Sigmoid colon (tissue), 4 donors: ENCODE data around the gene HRH1.

Source experiments
- EP300 ChIP-seq, 4 donors: sonication (generic); formaldehyde crosslinking; IDR thresholded peaks; one replicate each; pipeline ENCODE4 v1.6.1; 2017; ENCODE audit warnings: antibody characterized with exemption in 4 of 4
- POLR2A ChIP-seq, 2 donors: fragments of 450-650 bp; IDR thresholded peaks; one replicate each; pipeline ENCODE4 v1.6.1; 2016; ENCODE audit warnings: antibody characterized with exemption in 2 of 2, mild to moderate bottlenecking in 2 of 2, moderate library complexity in 2 of 2
- POLR2AphosphoS5 ChIP-seq, 4 donors: sonication (generic); formaldehyde crosslinking; IDR thresholded peaks; one replicate each; pipeline ENCODE4 v1.6.1; 2017; ENCODE audit warnings: antibody characterized with exemption in 4 of 4
- TF ChIP-seq, protein P1 (sequence below), 4 experiments: fragments of 450-650 bp in 3 of 4; fragments of 200-600 bp in 1 of 4; IDR thresholded peaks; one replicate each; pipeline ENCODE4 v1.5.1; 2016 to 2019; ENCODE audit warnings: antibody characterized with exemption in 4 of 4, mild to moderate bottlenecking in 3 of 4, moderate library complexity in 2 of 4

DNA sequence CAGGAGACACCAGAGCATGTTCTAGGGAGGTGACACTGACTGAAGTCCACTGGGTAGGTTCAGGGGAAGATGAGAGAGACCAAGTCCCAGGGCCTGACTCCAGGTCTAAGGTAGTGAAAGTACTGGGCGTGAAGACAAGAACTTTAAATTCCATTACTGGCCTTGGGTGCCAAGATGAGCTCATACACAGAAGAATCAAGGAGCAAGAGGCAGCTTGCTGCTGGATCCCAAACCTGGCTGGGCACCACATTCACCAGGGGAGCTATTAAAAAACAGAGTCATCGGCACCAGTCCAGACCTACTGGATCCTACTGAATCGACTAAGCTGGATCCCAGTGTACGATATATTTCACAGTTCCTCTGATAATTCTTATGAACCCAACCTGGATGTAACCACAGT lies 75.8 kb downstream of the HRH1 start:
- TF ChIP-seq POLR2A (IDR thresholded peaks at IDR 0.05) (no peak), POLR2AphosphoS5 (IDR thresholded peaks at IDR 0.05) (no peak), EP300 (IDR thresholded peaks at IDR 0.05) (no peak)
- TF ChIP-seq, protein P1, sequence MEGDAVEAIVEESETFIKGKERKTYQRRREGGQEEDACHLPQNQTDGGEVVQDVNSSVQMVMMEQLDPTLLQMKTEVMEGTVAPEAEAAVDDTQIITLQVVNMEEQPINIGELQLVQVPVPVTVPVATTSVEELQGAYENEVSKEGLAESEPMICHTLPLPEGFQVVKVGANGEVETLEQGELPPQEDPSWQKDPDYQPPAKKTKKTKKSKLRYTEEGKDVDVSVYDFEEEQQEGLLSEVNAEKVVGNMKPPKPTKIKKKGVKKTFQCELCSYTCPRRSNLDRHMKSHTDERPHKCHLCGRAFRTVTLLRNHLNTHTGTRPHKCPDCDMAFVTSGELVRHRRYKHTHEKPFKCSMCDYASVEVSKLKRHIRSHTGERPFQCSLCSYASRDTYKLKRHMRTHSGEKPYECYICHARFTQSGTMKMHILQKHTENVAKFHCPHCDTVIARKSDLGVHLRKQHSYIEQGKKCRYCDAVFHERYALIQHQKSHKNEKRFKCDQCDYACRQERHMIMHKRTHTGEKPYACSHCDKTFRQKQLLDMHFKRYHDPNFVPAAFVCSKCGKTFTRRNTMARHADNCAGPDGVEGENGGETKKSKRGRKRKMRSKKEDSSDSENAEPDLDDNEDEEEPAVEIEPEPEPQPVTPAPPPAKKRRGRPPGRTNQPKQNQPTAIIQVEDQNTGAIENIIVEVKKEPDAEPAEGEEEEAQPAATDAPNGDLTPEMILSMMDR (IDR thresholded peaks at IDR 0.05), result no peak
